Measurements from ENCODE around the gene MAS1.

The MAS1 gene

GRCh38 chr6:159892053-159892452, 1.3 kb downstream of the MAS1 start:
- DNase-seq: no peak
- Mint-ChIP-seq H3K27ac (no peak overlapping the region), H3K9me3 (no peaks in the 10 kb centered on the region), H3K36me3 (no peaks in the 10 kb centered on the region), H3K4me3 (no peak overlapping the region), H3K27me3 (peaks cover 61% of the 10 kb centered on the region), H3K4me1 (no peaks in the 10 kb centered on the region)
- CTCF ChIA-PET: no interaction called here

- H3K4me1 Mint-ChIP-seq: no peaks in the 10 kb centered on the region
- no peak overlapping the region for H3K4me3 Mint-ChIP-seq
- peaks cover 51% of the 10 kb centered on the region for H3K27me3 Mint-ChIP-seq
- no peaks in the 10 kb centered on the region for H3K36me3 Mint-ChIP-seq
- CTCF ChIA-PET: no interaction called here
- DNase-seq: no peak
- H3K9me3 Mint-ChIP-seq: no peaks in the 10 kb centered on the region
- no peak overlapping the region for H3K27ac Mint-ChIP-seq
Measured at GRCh38 chr6:159893064-159893463, 2.3 kb downstream of the MAS1 start.

- H3K9me3 Mint-ChIP-seq: no peaks in the 10 kb centered on the region
- H3K27me3 Mint-ChIP-seq: peaks cover 37% of the 10 kb centered on the region
- H3K27ac Mint-ChIP-seq: no peak overlapping the region
- H3K36me3 Mint-ChIP-seq: no peaks in the 10 kb centered on the region
- CTCF ChIA-PET: no interaction called here
- H3K4me1 Mint-ChIP-seq: no peaks in the 10 kb centered on the region
- no peak overlapping the region for H3K4me3 Mint-ChIP-seq
- no peak for DNase-seq
Measured at GRCh38 chr6:159894991-159895390, 4.2 kb downstream of the MAS1 start.

GRCh38 chr6:159897603-159898002, 6.8 kb downstream of the MAS1 start:
- Mint-ChIP-seq H3K36me3 (no peaks in the 10 kb centered on the region), H3K27me3 (peaks cover 16% of the 10 kb centered on the region), H3K4me1 (no peaks in the 10 kb centered on the region), H3K27ac (no peak overlapping the region), H3K9me3 (no peaks in the 10 kb centered on the region), H3K4me3 (no peak overlapping the region)
- CTCF ChIA-PET: no interaction called here
- no peak for DNase-seq

- no peaks in the 10 kb centered on the region for H3K36me3 Mint-ChIP-seq
- peaks cover 14% of the 10 kb centered on the region for H3K27me3 Mint-ChIP-seq
- CTCF ChIA-PET: no interaction called here
- H3K9me3 Mint-ChIP-seq: no peaks in the 10 kb centered on the region
- DNase-seq: no peak
- H3K4me1 Mint-ChIP-seq: no peaks in the 10 kb centered on the region
- H3K4me3 Mint-ChIP-seq: no peak overlapping the region
- no peak overlapping the region for H3K27ac Mint-ChIP-seq
Measured at GRCh38 chr6:159898519-159898918, 7.7 kb downstream of the MAS1 start.

GRCh38 chr6:159899994-159900745, 9.4 kb downstream of the MAS1 start:
- CTCF ChIA-PET: no interaction called here
- Mint-ChIP-seq H3K9me3 (no peaks in the 10 kb centered on the region), H3K27ac (no peak overlapping the region), H3K36me3 (no peaks in the 10 kb centered on the region), H3K27me3 (peaks cover 4% of the 10 kb centered on the region), H3K4me3 (no peak overlapping the region), H3K4me1 (no peaks in the 10 kb centered on the region)
- DNase-seq: no peak

- H3K4me3 Mint-ChIP-seq: no peak overlapping the region
- CTCF ChIA-PET: no interaction called here
- no peaks in the 10 kb centered on the region for H3K9me3 Mint-ChIP-seq
- DNase-seq: no peak
- H3K27me3 Mint-ChIP-seq: peaks cover 4% of the 10 kb centered on the region
- H3K27ac Mint-ChIP-seq: no peak overlapping the region
- H3K36me3 Mint-ChIP-seq: no peaks in the 10 kb centered on the region
- no peaks in the 10 kb centered on the region for H3K4me1 Mint-ChIP-seq
Measured at GRCh38 chr6:159902620-159903019, 11.8 kb downstream of the MAS1 start.

- H3K27me3 Mint-ChIP-seq: peaks cover 10% of the 10 kb centered on the region
- no peak for DNase-seq
- H3K9me3 Mint-ChIP-seq: no peaks in the 10 kb centered on the region
- H3K4me1 Mint-ChIP-seq: no peaks in the 10 kb centered on the region
- H3K27ac Mint-ChIP-seq: no peak overlapping the region
- no peaks in the 10 kb centered on the region for H3K36me3 Mint-ChIP-seq
- CTCF ChIA-PET: no interaction called here
- no peak overlapping the region for H3K4me3 Mint-ChIP-seq
Measured at GRCh38 chr6:159904497-159904911, 13.7 kb downstream of the MAS1 start.

- no peaks in the 10 kb centered on the region for H3K36me3 Mint-ChIP-seq
- no peaks in the 10 kb centered on the region for H3K4me1 Mint-ChIP-seq
- no peak overlapping the region for H3K27ac Mint-ChIP-seq
- DNase-seq: no peak
- CTCF ChIA-PET: no interaction called here
- no peak overlapping the region for H3K4me3 Mint-ChIP-seq
- H3K9me3 Mint-ChIP-seq: no peaks in the 10 kb centered on the region
- H3K27me3 Mint-ChIP-seq: peaks cover 25% of the 10 kb centered on the region
Measured at GRCh38 chr6:159906400-159906799, 15.6 kb downstream of the MAS1 start.

GRCh38 chr6:159908535-159908934, 17.7 kb downstream of the MAS1 start:
- no peak overlapping the region for H3K27ac Mint-ChIP-seq
- no peaks in the 10 kb centered on the region for H3K4me1 Mint-ChIP-seq
- no peaks in the 10 kb centered on the region for H3K36me3 Mint-ChIP-seq
- CTCF ChIA-PET: no interaction called here
- no peaks in the 10 kb centered on the region for H3K9me3 Mint-ChIP-seq
- DNase-seq: no peak
- H3K4me3 Mint-ChIP-seq: no peak overlapping the region
- H3K27me3 Mint-ChIP-seq: peaks cover 33% of the 10 kb centered on the region

GRCh38 chr6:159908979-159909378, 18.2 kb downstream of the MAS1 start:
- H3K36me3 Mint-ChIP-seq: no peaks in the 10 kb centered on the region
- H3K27me3 Mint-ChIP-seq: peaks cover 33% of the 10 kb centered on the region
- H3K9me3 Mint-ChIP-seq: no peaks in the 10 kb centered on the region
- no peak for DNase-seq
- no peak overlapping the region for H3K4me3 Mint-ChIP-seq
- CTCF ChIA-PET: no interaction called here
- no peaks in the 10 kb centered on the region for H3K4me1 Mint-ChIP-seq
- no peak overlapping the region for H3K27ac Mint-ChIP-seq

- H3K9me3 Mint-ChIP-seq: no peaks in the 10 kb centered on the region
- no peak for DNase-seq
- CTCF ChIA-PET: no interaction called here
- H3K27me3 Mint-ChIP-seq: peaks cover 33% of the 10 kb centered on the region
- H3K4me1 Mint-ChIP-seq: no peaks in the 10 kb centered on the region
- no peak overlapping the region for H3K27ac Mint-ChIP-seq
- H3K36me3 Mint-ChIP-seq: no peaks in the 10 kb centered on the region
- no peak overlapping the region for H3K4me3 Mint-ChIP-seq
Measured at GRCh38 chr6:159910342-159910741, 19.6 kb downstream of the MAS1 start.

GRCh38 chr6:159913375-159913774, 22.6 kb downstream of the MAS1 start:
- peaks cover 40% of the 10 kb centered on the region for H3K27me3 Mint-ChIP-seq
- no peak overlapping the region for H3K27ac Mint-ChIP-seq
- CTCF ChIA-PET: no interaction called here
- no peak for DNase-seq
- H3K36me3 Mint-ChIP-seq: no peaks in the 10 kb centered on the region
- no peaks in the 10 kb centered on the region for H3K9me3 Mint-ChIP-seq
- H3K4me3 Mint-ChIP-seq: no peak overlapping the region
- H3K4me1 Mint-ChIP-seq: no peaks in the 10 kb centered on the region

- Mint-ChIP-seq H3K4me3 (no peak overlapping the region), H3K4me1 (no peaks in the 10 kb centered on the region), H3K36me3 (no peaks in the 10 kb centered on the region), H3K27me3 (peaks cover 41% of the 10 kb centered on the region), H3K9me3 (no peaks in the 10 kb centered on the region), H3K27ac (no peak overlapping the region)
- CTCF ChIA-PET: no interaction called here
- DNase-seq: no peak
Measured at GRCh38 chr6:159913862-159914564, 23.2 kb downstream of the MAS1 start.

- Mint-ChIP-seq H3K27ac (no peak overlapping the region), H3K9me3 (no peaks in the 10 kb centered on the region), H3K27me3 (peaks cover 40% of the 10 kb centered on the region), H3K4me1 (no peaks in the 10 kb centered on the region), H3K4me3 (no peak overlapping the region), H3K36me3 (no peaks in the 10 kb centered on the region)
- CTCF ChIA-PET: no interaction called here
- no peak for DNase-seq
Measured at GRCh38 chr6:159914565-159914923, 23.8 kb downstream of the MAS1 start.

Data from activated naive CD4-positive, alpha-beta T cell treated with anti-CD3 and anti-CD28 coated beads, Interleukin-2, amount 10 ng/mL, durations not matched to agents 7 days and 5 days (primary cell).